ENCODE measurements around the gene BRINP1.

GRCh38 chr9:119318371-119318770 is 50.9 kb downstream of the BRINP1 start:
- TF ChIP-seq BRCA1 (IDR thresholded peaks at IDR 0.05; ENCODE audit: low read depth, low read length) (no peak), MEF2B (IDR thresholded peaks at IDR 0.05; ENCODE audit: partially characterized antibody, poor library complexity, severe bottlenecking) (no peak), SPI1 (IDR thresholded peaks at IDR 0.05; ENCODE audit: borderline replicate concordance, insufficient read depth, low read depth, low read length) (no peak)
- TF ChIP-seq, protein P1, sequence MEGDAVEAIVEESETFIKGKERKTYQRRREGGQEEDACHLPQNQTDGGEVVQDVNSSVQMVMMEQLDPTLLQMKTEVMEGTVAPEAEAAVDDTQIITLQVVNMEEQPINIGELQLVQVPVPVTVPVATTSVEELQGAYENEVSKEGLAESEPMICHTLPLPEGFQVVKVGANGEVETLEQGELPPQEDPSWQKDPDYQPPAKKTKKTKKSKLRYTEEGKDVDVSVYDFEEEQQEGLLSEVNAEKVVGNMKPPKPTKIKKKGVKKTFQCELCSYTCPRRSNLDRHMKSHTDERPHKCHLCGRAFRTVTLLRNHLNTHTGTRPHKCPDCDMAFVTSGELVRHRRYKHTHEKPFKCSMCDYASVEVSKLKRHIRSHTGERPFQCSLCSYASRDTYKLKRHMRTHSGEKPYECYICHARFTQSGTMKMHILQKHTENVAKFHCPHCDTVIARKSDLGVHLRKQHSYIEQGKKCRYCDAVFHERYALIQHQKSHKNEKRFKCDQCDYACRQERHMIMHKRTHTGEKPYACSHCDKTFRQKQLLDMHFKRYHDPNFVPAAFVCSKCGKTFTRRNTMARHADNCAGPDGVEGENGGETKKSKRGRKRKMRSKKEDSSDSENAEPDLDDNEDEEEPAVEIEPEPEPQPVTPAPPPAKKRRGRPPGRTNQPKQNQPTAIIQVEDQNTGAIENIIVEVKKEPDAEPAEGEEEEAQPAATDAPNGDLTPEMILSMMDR (IDR thresholded peaks at IDR 0.05 in 2 of 3, conservative IDR thresholded peaks at IDR 0.05 in 1 of 3; ENCODE audit: control insufficient read depth in 2 of 3, extremely low read depth in 1 of 3, insufficient read depth in 1 of 3, low read depth in 3 of 3, low read length in 3 of 3) = no peak

Data from GM12878 (cell line).